Measurements from ENCODE around the gene COG6.
A peak's percentile ranks its signal among the peaks of the same experiment; 100 is the strongest.

The COG6 gene

DNA sequence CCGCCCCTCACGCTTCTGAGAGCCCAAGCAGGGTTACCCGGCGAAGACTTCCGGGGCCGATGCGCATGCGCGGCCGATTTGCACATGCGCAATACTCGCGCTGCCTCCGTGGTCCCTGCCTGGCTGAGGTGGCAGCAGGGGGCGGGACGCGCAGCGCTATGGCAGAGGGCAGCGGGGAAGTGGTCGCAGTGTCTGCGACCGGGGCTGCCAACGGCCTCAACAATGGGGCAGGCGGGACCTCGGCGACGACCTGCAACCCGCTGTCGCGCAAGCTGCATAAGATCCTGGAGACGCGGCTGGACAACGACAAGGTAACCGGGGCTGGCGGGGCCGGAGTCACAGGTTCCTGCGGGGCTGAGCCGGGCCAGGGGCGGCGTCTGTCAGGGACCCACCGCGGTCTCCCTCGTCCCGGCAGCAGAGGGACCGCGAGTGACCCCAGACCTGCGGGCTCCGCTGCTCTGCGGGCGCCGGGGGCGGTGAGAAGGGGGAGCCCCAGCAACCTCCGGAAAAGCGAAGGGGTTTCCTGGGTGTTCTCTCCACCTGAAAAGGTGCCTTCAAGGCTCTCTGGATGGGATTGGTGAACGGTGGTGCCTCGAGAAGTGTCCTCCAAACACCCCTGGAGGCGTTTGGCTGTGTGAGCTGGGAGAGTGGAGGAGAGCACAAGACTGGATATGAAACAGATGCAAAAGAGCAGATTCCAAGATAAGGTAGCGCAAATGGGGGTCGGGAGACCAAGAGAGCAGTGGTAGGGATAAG, at the start of gene COG6:
Gene COG6, plus strand, starts transcription at position 94 of the 756 bp plus-strand sequence. Its CDS starts 65 bp downstream, at position 159.
- peak; percentile 92 to 96 for DNase-seq

DNA sequence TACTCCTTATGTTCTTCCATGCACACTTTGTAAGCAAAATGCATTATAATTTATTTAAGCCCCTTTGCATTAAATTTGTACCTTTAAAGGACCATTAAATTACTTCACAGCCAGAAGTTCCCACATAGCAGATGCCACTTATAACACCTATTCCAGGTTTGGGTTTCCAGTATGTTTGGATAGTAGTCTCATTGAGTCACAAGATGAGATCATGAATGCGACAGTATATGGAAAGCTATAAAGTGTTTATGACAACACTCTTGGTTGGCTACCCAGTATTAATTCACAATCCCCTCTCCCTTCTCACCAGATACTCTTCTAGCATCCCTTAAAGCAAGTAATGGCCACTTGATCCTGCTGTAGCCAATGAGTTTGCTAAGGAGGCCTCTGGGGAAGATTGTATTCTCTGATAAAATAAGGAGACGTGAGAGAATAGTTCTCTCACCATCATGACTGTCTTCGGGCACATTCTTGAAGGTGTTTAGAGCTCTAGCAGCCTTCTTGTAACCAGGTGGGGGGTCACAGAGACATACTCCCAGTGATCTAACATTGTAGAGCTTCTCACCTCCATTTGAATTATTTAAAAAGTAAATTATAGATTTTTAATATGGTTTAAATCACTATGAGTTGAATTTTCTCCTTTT, 49.7 kb upstream of the COG6 start:
- no peak for DNase-seq

DNA sequence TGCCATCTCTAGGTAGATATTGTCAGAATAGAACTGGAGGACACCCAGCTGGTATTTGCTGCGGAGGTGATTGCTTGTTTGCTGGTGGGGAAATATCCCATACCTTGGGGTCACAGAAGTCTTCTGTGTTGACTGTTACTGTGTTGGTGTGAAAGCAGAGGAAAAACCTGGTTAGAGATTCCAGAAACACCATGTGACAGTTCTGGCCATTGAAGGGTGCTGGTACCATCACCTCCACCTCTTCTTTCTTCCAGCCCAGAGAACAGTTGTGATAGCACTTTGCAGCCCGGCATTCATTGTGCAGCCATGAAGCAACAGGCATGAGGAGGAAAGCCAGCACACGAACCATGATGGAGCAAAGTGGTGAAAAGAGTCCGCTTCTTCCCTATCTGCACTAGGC, 47.6 kb upstream of the COG6 start:
- no peak for DNase-seq

DNA sequence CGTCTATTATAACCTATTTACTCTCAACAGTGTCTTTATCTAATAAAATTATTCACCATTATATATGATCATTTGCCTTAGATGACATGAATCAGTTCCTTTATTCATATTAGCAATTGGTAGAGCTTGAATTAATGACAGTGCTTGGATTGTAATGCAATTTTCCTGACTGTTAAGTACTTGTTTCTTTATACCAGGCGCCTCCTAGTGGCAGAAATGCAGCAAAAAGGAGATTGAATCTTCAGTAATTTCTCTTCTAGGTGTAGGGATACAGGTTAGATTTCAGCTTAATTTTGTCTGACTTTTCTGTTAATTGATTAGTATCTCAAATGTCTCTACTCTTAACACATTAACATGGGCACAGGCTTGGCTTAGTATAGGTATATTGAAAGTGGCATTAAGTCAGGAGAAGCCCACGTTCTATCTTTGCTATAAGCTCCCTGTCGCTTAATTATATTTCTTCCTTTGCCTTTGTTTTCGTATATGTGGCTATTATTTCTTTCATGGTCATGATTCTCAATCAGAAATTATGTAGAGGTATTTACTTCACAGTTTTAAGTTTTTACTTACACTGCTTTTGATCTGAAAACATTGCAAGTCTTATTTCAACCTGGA, 43.3 kb upstream of the COG6 start:
- DNase-seq, result peak; percentile 31 to 53

DNA sequence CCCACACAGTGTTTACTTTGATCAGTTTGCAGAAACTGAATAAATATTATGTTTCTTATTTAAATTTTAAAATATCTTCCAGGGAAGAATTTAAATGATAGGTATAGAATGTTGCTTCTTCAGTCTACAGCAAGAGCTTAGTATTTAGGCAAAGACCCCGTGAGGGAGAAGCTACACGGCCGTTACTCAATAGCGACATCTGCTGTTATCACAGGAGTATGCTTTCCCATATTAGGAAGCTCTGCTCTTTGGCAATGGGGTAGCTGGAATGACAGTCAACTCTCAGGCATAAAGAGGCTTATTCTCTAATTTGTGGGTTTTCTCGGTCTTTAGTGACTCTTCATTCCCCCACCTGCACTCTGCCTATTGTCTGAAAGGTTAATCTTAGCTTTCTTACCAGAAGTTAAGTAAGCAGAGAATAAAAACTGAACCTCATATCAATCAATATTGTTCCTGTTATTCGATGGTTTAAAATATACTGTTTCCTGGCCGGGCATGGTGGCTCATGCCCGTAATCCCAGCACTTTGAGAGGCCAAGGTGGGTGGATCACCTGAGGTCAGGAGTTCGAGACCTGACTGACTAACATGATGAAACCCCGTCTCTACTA, 39.3 kb upstream of the COG6 start:
- peak; percentile 2 to 24 for DNase-seq

DNA sequence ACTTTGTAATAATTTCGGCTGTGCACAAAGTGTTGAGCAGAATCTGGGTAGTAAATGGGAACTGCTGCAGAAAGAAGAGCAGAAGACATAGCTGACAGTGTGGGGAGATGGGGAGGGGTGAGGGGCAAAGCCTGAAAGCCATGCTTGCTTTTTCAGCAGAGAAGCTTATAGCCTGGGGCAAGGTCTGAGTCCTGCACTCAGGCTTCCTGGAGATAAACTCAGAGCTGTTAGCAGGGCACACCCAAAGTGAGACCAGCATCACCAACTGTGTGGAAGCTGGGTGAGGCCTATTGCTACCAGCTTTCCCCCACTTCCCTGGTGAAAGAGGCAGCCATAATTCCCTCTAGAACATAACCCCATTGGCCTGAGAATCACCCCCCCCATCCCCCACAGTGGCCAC, 36.9 kb upstream of the COG6 start:
- no peak for DNase-seq

DNA sequence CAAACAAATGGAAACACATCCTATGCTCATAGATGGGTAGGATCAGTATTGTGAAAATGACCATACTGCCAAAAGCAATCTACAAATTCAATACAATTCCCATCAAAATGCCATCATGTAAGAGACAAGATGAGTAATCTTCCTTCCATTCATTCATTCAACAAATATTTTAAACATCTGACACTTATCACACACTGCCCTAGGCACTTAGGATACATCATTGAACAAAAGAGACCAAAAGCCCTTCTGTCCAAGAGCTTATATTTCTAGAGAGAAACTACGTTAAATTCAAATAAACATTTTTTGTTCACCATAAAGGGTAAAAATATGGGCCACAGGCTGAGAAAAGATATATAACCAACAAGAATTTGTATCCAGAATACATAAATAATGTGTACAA, 32.0 kb upstream of the COG6 start:
- DNase-seq, result no peak

DNA sequence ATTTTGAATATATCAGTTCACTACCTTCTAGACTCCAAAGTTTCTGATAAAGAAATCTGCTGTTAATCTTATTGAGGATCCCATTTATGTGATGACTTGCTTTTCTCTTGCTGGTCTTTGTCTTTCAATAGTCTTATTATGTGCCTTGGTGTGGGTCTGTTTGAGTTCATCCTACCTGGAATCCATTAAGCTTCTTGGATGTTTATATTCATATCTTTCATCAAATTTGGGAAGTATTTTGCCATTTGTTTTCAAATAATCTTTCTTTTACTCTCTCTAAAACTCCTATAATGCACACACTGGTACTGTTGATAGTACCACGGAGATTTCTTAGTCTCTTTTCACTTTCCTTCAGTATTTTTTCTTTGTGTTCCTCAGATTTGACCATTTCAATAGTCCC, 24.2 kb upstream of the COG6 start:
- no peak for DNase-seq

DNA sequence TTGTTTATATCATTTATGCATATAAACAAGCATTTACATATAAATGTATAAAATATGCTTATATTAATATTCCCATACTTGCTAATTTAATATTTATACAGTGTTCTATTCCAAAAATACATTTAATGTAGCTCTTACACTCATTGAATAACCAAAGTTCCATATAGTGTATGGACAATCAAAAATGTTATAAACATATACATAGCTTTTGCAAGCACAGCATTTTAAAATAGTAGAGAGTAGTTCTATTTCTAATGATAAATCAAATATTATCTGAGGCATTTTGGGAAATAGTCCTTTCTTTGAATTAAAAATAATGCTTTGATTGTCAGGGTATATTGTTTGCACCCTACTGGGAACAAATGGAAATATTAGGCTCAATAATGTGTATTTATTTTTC, 22.5 kb upstream of the COG6 start:
- no peak for DNase-seq

DNA sequence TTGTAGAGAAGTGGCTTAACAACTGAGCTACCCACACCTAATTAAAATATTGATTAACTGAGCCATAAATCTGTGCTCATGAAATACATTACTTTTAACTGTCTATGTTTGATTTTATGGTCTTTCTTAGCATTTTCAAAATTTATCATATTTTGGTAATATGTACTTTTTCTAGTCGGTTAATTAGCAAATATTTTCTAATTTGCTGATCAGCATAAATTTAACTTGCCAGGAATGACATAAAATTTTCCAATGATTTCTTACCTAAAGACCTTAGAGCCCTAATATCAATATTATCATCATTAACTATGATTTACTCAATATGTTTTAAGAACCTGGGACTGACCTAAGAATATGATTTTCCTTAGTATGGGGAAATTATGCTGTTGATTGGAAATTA, 19.9 kb upstream of the COG6 start:
- DNase-seq, result no peak

DNA sequence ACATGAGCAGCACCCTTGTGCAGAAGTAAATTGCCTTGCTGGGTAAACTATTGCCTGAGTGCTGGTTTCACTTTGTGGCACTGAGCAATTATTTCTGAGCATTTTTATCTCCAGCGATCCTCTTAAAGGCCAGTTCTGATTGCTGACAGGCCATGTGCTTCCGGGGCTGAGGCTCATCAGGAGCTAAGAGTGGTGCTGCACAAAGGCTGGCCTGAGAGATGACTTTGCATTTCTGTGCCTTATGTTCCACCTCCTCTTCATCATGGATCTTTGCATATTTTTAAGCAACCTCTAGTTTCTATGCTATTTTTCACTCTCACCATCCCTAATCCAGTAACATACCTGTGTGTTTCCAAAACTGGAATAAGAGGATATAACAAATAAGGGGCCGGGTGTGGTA, 17.6 kb upstream of the COG6 start:
- no peak for DNase-seq

DNA sequence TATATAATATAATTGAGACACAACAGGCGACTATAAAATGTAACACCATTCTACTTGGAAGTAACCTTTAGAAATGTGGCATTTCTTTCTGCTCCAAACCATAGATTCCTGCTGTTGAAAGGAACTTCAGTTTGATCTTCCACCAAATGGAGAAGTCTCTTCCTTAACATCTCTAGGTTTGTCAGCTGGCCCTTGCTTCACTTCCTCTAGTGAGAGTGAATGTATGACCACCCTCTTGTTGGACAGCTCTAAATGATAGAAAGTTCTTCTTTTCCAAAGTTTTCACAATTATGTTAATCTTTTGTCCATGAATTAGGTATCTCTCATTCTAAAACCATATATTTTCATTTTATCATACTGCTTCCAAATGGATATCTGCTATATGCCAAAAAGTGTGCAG, 13.8 kb upstream of the COG6 start:
- no peak for DNase-seq

DNA sequence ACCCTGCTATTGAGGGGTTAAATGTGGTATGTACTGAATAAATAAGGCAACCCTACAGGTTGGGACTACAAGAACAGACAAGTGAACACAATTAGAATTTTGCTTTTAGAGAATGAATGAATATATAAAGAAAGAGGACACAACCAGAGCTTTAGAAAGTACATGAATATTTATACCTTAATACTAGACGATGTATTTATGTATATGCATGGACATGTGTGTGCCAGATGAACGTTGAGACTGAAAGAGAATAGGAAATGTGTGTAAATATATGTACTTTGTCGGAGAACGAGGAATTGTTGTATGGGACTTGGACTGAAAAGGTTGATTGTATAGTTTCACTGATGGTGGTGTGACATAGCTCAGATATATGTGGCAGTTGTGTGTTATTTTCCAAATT, 9.3 kb upstream of the COG6 start:
- no peak for DNase-seq

DNA sequence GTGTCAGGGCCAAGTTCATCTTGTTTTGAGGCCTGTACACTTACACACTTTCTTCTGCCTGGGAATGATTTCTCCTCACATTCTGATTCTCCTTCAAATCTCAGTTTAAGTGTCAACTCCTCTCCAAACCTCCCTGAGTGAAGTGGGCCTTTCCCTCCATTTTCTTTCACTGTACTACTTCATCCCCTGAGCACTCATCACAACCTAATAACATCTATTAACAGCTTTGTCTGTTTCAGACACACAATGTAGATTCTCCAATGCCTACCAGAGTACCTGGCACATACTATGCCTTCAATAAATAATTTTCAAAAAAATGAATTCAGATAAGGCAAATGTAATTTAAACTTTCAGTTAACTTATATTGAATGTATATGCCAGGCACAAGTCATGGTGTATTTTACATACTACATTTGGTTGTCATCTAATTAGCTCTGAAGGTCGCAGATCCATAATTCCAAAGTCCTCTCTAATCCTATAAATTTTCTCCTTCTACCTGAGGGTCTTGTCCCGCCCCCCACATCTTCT, 357 bp upstream of the COG6 start:
- DNase-seq, result no peak

DNA sequence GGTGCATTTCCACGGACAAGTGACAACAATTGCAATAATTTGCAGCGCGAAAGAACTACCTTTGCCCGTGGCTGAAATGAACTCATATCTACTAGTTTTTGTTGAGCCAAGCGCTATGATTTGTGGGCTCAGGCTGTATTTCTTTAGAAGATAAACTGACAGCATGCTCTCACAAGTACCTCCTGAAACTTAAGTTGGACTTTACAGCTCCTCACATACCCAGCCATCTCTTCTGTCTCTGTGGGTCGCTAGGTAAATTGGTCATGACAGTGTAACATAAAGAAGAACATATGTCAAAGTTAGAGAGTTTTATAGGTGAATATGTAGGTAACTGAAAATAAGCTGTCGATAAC, 839 bp downstream of the COG6 start:
- DNase-seq, result no peak

DNA sequence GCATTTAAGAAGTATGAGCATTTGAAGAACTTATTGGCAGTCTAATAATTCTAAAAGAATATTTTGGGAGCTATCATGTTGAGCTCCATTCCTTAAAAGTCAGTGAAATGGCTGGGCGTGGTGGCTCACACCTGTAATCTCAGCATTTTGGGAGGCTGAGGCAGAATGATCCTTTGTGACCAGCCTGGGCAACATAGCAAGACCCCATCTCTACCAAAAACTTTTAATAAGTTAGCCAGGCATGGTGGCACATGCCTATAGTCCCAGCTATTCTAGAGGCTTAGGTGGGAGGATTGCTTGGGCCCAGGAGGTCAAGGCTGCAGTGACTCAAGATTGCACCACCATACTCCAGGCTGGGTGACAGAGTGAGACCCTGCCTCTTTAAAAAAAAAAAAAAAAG, 8.0 kb downstream of the COG6 start:
- DNase-seq, result no peak

DNA sequence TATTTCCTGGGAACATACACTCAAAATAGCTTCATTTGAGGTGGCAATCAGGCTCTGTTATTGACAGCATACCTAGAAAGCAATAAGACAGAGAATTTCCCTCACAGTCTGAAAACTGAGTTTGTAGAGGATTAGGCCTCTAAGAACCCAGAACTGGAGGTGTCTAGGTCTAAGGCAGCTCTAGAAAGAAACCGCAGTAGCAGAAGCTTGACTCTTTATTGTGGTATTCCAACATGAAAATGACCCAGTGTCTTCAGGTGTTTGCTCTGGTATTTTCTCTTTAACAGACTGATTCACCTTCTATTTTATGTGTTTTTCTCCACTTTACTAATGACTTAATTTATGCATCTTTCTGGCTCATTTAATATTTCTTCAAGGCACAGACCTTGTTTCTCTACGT, 8.5 kb downstream of the COG6 start:
- no peak for DNase-seq

DNA sequence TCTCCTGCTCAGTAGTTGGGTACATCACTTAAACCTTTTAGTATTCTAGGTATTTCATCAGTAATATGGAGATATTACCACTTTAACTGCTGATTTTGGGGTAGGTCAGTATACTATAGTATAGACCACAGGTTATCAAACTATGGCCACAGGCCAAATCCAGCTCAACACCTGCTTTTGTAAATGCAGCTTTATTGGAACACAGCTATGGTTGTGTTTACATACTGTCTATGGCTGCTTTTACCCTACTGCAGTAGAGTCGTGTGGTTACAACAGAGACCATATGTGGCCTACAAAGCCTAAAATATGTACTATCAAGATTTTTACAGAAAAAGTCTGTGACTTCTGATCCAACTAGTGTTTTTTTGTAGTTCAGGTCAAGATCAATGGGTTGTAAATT, 10.3 kb downstream of the COG6 start:
- no peak for DNase-seq

DNA sequence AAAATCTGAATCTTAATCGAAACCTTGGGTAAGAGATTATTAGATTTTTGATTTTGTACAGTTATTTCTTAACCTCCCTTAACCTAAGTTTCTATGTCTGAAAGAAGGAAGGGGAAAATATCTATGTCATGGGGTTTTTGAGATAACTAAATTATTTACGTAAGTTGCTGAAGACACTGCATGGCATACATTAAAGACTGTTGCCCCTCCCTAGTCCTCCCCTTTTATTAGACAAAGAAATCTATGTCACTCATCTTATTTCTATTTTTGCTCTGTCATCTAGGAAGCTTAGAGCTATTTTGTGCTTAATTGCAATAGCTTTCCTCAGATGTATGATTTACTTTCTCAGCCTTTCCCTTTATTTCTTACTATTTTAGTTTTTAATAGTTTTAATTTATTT, 15.0 kb downstream of the COG6 start:
- no peak for DNase-seq

DNA sequence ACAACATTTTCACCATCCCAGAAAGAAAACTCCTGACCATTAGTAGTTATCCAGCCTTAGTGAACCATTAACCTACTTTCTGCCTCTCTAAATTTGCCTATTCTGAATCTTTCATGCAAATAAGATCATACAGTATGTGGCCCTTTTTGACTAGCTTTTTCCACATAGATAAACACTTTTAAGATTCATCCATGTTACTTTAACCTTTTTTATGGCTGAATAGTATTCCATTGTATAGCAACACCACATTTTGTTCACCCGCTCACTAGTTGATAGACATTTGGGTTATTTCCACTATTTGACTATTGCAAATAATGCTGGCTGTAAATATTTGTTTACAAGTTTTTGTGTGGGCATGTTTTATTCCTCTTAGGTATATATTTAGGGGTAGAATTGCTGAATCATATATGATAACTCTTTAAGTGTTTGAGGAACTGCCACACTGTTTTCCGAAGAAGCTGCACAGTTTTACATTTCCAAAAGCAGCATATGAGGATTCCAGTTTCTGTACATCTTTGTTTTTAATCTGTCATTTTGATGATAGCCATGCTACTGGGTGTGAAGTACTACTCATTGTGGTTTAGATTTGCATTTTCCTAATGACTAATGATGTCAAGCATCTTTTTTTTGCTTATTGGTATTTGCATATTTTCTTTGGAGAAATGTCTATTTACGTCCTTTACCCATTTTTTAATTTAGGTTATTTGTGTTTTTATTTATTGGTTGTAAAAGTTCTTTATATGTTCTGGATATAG, 17.1 kb downstream of the COG6 start:
- DNase-seq, result no peak

DNA sequence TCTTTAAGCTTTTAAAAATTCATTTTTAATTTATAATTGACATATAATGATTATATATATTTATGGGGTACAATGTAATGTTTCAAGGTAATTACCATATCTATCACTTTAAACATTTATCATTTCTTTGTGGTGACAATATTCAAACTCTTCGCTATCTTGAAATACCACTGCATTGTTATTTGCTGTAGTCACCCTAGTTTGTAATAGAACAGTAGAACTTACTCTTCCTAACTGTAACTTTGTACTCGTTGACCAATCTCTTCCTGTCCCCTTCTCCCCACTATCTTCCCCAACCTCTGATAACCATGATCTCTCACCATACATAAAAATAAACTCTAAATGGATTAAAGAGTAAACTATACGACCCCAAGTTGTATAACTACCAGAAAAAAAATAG, 20.4 kb downstream of the COG6 start:
- no peak for DNase-seq

DNA sequence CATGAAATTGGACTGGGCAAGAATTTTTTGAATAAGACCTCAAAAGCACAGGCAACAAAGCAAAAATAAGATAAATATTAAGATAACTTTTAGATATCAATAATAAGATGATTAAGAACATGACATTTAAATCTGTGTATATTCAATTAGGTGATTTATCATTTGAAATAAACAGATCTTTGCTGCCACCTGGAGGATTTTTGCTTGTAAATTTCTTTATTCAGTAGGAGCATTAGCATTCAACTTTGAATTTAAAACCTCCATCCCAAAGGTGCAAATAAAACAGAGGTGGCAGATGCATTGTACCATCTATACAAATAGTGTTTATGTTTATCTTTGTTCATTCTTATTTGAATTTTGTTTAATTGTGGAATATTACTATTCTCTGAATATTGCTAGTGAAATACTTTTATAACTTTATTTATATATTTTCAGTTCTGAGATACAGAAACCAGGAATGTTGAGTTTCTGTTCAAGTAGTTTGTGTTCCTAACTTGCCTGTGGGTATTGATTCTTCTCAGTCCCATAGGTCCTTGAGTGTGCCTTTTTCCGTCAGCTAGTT, 20.9 kb downstream of the COG6 start:
- DNase-seq, result no peak

DNA sequence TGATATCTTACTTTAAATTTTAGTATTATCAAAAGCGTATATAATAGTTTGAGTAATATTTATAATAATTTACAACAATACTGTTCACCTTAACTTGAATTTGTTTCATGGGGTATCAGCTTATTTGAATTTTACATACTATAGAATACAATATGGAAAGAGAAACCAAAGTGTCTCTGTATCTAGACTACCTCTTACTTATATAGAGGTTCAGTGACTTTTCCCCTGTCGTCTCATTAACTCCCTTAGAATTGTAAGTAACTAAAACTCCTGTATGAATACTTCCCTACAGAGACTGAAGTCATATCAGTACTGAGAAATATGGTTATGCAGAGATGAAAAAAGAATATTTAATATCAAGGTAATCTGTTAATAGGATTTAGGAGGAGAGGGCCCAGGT, 26.8 kb downstream of the COG6 start:
- no peak for DNase-seq
